GM18505 (cell line): Measurements from ENCODE around the gene PSMB7.

Source experiments
- ATAC-seq: cut with Tn5 transposase; IDR thresholded peaks from one replicate; pipeline ENCODE4 v1.9.1; 2021; ENCODE audit not compliant: unreplicated experiment
- POLR2A ChIP-seq: IDR thresholded peaks from 4 replicates; pipeline ENCODE4 v1.6.1; 2011; ENCODE audit warnings: borderline replicate concordance; ENCODE audit not compliant: insufficient read depth, insufficient read length; ENCODE audit errors: extremely low read depth

The PSMB7 gene

DNA sequence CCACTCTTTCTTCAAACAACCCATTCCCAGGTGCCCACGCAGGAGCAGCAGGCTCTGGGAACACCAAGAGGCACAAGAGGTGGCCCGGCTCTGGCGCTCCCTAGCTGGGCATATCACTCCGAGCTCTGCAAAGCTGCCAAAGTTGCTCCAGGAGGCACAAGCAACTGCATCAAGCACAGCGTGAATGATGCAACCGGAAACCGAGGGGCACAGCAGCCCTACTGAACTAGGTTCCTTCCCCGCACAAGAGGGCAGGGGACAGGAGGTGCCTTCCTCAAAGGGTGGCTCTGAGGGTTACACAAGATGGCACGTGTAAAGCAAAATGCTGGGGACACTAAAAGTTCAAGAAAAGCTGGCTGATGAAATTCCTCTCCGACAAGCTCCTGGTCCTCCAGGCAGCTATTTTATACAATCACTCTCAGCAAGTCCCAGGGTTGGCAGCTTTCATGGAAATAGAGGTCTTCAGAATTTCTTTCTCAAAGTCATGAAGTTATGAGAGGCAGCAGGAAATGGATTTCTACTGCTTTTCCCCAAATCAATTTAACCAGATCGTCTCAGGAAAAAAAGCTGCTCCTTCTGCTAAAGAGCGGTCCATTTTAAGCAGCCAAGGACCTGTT lies 22.9 kb downstream of the PSMB7 start:
- ATAC-seq: no peak
- no peak for TF ChIP-seq POLR2A

DNA sequence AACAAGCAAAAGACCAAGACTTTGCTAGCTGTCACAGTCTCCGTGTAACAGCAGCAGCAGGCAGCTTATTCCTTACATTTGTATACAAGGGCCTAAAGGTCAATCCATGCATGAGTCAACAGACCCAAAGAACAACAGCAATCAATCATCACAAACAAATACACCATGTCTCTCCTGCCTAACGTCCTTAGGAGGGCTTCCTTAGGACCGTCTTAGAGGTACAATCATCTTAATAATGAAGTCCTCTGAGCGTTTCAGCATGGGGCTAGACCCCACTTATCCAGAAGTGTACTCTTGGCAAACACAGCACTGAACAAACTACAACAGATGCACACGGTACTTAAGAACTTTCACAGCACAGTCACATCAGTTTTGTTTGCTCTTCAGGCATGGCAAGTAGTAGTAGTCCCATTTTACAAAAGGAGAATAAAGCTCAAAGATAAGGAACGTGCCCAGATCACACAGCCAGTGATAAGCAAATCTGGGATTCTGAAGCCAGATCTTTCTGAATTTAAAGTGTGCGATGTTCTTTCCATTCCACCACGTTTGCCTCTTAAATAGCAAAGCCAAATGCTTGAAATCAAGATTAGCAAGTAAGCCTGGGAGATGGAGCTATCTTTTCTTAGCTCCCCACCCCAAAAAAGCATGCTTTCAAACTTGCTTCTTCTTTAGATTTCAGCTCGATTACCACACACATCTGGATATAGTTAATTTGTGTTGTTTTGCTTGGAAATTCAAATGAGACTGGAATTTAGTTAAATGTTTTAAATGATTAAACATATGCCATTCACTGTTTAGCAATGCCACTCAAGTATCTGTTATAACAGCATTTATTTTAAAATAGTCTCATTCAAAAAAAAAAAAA lies 24.2 kb downstream of the PSMB7 start:
- ATAC-seq: no peak
- TF ChIP-seq POLR2A: no peak

GRCh38 chr9:124389146-124389939 lies 25.9 kb downstream of the PSMB7 start:
- ATAC-seq: no peak
- TF ChIP-seq POLR2A: no peak

DNA sequence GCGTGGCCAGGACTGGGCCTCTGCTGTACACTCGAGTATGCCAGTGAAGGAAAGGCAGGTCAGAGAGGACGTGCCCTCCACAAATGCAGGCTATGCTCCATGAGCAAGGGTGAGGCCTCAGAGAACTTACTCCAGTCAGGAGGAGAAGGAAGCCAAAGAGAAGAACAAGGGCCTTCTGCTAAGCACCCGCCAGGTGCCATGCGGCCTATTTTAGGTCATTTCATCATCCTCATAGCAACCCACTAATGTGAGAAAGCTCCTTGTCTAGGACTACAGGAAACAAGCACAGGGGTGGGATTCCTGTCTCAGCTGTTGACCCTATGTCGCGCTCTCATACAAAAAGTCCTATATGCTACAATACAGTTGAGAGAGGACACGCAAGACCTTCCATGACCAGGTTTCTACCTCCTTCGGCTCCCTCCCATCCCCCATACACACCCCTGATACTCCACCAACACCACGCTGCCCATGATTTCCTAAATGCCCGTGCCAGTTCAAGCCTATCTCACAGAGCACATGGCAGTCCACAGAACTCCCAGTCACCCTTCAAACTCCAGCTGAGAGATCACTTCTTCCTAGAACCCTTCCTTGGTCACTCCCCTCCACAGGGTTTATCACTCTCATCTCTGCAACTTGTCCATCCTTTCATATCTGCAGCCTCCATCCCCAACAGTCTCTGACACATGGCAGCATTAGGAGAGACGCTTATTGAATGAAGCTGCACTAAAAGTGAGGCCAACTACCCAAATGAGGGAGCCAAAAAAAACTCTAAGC lies 26.8 kb downstream of the PSMB7 start:
- TF ChIP-seq POLR2A: no peak

DNA sequence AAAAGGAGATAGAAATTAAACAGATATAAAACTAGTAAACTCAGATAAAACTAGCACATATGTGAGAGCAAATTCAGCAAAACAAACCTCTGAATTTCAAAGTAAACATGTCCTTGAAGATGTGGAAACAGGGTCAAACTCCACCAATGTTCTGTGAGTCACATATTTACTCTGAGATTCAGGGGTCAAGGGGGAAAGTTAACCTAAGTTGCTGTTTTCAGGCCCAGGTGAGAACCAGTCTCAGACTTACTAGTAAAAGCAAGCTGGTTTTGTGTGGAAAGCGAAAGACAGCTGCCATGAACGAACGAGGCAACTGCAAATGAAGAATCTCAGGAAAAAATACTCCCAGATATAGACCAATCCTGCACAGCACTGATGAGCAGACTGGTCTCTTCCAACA lies 29.0 kb downstream of the PSMB7 start:
- no peak for ATAC-seq
- no peak for TF ChIP-seq POLR2A

More for the DNA sequence above, 26.8 kb downstream of the PSMB7 start:
- no peak for ATAC-seq

GRCh38 chr9:124385623-124386022 lies 29.6 kb downstream of the PSMB7 start:
- TF ChIP-seq POLR2A: no peak
- ATAC-seq: no peak

DNA sequence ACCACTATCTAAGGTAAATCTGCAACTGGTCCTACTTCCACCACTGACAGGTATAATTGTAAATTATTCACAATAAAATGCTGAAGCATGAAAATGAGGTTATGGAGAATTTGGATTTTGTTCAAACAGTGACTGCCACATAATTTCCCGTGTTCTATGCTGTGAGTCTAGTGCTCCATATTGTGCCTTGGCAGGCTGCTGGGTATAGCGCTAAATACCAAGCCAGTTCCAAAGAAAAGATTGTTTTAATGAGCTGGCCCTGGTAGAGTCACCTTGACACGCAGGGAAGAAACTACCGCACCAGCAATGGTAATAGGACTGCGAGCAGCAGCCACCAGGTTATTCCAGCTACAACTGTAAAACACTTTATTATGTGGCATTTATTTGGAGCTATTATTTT lies 30.4 kb downstream of the PSMB7 start:
- no peak for TF ChIP-seq POLR2A
- no peak for ATAC-seq

- no peak for TF ChIP-seq POLR2A
- ATAC-seq: no peak
Observed at GRCh38 chr9:124384210-124384609, 31.0 kb downstream of the PSMB7 start.

DNA sequence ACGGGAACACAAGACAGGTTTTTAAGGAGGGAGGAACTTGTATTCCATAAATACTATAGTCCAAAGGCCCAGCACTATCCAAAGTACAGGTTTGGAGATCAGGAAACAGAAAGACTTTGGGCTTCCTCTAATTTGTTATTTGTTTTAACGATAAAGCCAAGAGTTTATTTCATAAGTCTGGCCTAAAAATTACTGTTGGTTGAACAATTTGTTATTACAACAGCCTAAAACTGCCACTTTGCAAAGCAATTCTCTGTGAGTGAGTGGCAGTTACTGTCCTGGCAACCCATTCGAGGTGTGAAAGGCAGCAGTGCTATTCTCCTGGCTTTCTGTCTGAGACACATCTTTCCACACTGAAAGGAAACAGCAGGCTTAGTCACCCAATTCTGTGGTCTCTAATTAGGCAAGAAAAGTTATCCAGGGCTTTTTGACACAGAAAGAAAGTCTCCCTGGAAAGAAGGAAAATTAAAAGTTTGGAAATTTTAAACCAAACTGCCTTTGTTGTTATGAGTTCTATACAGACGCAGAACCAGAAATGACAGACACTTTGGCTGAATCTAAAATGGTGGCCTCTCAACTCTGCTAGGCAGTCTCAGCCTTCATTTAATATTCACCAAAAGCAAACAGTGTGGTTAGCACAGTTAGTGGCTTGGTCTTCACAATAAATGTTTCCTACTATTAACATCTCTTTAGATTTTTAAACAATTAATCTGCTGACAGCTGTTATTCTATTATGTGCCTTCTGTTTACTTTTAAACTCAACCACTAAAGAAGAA lies 33.9 kb downstream of the PSMB7 start:
- no peak for TF ChIP-seq POLR2A
- ATAC-seq: no peak

DNA sequence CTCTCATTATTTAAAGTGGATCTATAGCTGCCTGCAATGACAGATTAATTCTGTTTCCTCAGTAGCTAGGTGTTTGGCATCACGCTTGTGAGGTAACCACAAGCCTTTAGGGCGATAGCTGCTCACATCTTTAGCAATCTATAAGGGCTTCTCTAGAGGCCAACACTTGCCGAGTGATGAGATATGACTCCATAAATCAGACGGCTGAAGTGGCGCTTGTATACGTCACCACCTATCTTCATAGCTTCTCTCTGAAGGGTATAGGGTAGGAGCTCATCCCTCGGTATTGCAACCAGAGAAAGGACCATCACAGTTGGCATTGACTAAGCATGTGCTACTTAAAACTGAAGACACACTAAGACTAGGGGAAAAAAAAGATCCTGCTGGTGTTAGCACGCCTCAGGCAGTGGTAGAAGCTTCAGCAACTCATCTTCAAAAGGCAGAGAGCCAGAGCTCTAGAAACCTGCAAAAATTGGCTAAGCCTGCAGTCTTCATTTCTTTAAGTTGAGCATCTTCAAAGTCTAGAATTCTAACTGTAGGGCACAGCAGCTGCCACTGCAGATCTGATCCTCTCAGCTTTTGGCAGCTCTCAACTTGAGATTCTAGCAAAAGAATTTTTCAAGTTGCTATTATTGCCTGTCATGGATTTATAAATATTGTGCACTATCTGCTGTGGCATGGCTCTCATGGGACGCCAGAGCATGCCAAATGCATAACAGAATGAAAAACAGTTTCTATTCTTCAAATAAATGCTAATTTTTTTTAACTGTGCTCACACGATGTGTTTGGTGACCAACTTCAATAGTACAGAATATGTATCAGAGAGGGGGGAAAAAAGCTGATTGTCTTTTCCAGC lies 37.5 kb downstream of the PSMB7 start:
- no peak for TF ChIP-seq POLR2A
- no peak for ATAC-seq

DNA sequence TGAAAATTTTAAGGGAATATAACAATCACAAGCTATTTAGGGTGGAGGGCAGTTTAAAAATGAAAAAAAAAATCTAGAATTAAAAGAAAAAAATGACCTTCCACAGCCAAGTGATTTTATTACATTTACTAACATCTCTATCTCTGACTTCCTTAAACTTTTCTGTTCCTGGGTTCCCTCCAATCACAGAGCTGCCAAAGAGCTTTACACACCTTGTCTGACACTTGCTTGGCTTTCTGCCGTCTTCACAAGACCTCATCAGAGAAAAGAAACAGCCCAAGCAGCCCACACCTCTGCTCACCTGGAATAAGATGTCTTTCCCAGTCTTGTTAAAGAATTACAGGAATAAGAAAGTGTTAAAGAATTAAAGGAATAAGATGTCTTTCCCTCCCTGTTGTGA lies 38.9 kb downstream of the PSMB7 start:
- no peak for TF ChIP-seq POLR2A
- ATAC-seq: no peak
